GM18508 (cell line): ENCODE data around the gene TOP1.
"Not testable (repeated sequence)": the region's sequence is repeated elsewhere in the genome, so short reads cannot be mapped to it uniquely, and the experiment has no call there.

Source experiments
- ATAC-seq: cut with Tn5 transposase; IDR thresholded peaks from one replicate; pipeline ENCODE4 v1.9.1; 2021; ENCODE audit warnings: moderate number of reproducible peaks; ENCODE audit not compliant: insufficient read depth, unreplicated experiment

TOP1 gene

DNA sequence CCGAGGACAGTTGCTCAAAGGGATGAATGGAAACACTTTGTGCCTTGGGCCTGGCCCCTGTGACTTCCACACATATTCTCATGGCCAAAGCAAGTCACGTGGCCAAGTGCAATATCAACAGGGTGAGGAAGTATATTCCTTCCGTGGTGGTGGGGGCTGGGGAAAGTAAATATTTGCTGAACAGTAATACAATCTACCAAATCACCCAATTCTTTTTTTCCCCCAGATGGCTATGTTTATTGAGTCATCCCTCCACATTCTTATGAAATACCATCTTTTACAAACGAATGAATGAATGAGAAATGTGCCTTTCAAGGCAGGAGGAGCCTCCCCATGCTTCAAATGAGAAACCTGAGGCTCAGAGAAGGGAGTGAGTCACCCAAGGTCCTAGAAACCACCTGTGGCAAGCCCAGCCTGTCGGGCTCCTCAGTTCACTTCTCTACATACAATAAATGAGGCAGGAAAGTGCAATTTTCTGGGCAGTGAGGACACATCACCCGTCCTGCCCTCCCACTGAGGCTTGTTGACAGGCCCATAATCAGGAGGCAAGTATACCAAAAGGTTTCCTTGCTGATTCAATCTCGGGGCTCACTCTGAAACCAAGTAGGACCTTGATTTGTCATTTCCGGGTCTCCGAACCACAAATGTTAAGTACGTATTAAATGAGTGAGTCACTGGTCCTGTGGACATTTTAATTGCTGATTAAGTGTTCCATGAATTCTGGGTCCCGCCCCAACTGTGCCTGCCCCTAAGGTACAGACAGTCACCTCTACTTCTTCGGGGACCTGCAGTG is 25.3 kb upstream of the TOP1 start:
- ATAC-seq, result no peak

DNA sequence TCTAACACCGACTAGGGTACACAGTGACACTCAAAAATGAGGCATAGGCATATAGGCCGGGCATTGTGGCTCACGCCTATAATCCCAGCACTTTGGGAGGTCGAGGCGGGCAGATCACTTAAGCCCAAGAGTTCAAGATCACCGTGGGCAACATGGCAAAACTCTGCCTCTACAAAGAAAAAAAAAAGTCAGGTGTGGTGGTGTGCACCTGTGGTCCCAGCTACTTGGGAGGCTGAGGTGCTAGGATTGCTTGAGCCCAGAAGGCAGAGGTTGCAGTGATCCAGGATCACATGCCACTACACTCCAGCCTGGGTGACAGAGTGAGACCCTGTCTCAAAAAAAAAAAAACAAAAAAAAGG is 24.7 kb upstream of the TOP1 start:
- not testable (repeated sequence) for ATAC-seq

DNA sequence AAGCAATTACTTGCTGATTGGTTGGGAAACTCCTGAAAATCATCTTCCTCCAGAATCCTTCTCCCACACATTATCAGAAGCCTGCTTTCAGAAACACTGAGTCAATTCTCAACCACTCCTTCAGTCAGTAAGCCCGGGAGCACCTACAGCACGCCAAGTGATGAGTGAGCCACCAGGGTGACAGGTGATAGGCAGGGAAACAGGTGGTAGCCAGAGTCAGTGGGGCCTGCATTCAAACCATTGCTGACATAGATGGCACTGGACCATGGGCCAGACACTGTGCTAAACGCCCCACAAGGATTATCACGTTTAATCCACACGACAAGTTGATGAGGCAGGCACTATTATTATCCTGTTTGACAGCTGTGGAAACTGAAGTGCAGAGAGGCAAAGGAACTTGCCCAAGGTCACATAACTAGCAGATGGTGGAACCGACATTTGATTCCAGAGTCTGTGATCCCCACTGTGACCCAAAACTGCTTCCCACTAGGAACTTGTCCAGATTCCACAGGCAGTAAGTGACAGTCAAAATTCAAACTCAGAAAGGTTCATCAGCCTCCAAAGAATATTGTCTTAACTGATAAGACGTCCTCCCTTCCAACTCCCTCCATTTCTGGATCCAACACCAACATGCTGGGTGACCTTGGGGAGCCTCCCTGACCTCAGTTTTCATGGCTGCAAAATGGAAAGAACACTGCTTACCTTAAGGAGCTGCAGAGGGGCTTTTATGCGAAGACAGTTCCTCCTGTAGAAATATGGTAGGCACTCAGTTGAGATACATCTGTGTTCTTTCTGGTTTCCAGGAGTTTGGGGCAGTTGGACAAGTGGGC is 23.9 kb upstream of the TOP1 start:
- no peak for ATAC-seq

DNA sequence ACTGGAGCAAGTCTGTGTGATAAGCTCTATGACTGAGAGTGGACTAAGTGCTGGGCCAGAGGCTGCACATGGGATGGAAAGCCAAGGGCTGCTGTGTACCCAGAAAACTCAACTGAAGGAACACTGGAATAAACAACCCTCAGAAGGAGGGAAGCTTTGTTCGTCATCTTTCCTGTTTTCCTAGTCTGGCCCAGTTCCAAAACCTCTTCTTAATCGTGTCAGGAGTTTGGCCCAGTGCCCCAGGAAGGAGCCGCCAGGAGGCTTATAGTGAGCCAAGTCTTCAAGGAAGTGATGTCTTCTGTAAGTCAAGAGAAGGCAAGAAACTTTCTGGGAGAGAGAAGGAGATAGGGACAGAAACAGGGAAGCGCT is 23.3 kb upstream of the TOP1 start:
- no peak for ATAC-seq

DNA sequence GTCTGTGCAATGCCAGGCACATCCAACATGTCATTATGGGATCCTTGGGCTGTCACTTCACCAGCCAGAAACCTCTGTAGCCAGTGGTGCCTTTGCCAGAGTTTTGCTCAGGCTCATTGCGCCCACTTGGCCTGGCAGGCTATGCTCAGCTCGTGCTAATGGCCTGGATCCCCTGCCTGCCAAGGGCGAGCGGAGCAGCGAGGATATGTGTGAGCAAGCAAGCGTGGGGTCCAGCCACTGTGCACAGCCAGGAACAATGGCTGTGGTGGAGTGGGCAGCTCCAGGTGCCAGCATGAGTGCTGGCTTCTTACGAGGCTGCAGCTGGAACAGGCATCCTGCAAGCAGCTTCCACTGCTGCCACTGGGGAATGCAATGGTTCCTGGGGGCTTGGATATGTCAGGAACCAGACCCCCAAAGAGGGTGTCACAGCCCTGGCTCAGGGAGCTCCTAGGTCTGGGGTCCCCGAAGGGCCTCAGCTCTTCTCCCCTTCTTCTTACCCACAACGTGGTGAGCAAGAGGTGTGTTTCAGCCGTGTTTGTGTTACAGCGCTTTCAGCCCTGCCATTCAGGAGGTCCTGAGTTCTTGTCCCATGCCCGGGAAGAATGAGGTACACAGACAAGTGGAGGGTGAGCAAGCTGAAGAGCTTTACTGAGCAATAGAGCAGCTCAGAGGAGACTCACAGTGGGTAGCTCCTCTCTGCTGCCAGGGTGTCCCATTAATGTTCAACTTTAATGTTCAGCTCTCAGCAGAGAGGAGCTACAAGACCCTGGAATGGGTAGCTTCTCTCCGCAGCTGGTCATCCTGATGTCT is 22.3 kb upstream of the TOP1 start:
- no peak for ATAC-seq

DNA sequence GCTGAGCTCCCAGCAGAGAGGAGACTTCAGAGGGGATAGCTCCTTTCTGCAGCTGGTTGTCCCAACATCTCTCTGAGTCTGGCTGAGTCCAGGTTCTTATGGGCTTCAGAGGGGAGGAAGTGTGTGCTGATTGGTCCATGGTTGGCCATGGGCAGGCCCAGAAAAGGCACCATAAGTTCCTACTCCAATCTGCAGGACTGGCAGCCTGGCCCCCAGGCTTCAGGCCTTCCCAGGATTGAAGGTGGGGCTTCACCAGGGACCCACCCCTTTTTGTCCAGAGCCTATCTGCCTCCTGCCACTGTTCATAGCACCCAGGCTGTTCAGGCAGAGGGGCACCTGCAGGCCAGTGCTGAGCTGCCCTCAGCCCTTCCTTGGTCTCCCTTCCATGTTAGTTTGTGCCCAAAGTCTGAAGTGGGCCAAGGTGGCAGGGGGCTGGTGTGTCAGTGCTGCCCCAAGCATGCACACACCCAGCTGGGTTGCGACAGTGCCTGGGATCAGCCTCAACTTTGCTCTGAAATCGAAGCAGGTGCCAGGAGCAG is 21.6 kb upstream of the TOP1 start:
- ATAC-seq, result no peak

DNA sequence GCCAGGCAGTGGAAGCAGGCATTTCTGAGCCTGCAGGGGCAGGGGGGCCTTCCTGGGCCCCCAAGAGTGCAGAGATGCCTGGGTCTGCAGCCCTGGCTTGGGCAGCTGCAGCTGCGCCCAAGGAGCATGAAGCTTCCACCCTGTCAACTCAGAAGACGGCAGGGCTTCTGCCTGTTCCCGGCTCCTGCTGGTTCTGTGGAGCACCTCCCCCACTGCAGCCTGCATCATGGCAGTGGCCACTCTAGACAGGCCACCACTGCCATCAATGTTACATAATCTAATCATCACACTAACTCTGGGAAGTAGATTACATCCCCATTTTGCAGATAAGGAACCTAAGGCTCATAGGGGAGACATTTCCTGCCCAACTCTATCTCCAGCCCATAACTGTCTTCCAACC is 21.1 kb upstream of the TOP1 start:
- no peak for ATAC-seq

DNA sequence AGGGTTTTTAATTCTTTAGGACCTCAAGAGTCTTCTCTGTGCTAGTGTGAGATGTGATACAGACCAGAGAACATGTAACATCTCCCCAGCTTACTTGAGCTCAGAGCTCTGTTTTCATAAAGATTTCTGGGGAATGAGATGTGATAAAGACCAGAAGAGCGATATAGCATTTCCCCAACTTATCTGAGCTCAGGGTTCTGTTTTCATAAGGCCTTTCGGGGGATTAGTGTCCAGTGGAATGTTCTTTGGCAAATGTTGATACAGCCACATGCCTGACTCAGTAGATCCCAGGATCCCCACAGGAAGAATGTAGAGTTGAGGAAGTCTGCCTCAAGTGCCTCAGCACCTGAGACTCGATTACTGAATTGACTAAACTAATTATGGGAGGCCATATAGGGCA is 18.7 kb upstream of the TOP1 start:
- ATAC-seq, result no peak

DNA sequence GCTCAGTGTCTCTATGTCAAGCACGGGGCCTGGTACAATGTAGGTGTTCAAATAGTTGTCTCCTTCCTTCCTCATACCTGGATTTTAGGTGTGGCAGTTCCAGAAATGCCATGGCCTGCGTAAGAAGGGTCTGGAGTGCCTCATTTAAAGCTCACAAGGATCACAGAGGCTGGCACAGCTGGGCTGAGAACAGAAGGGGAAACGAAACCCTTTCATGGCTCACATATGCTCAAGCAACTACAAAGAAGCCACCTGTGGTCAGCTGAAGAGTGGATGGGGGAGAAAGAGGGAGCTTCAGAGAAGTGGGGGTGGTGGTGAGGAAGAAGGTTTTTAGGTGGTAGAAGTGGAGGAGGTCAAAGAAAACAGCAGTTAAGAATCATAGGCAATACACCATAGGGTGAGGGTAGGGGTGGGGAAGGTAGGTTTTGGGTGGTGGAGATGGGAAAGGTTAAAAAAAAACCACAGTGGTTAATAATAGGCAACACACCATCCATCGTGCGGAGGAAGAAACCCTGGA is 17.0 kb upstream of the TOP1 start:
- ATAC-seq, result peak; percentile 67

DNA sequence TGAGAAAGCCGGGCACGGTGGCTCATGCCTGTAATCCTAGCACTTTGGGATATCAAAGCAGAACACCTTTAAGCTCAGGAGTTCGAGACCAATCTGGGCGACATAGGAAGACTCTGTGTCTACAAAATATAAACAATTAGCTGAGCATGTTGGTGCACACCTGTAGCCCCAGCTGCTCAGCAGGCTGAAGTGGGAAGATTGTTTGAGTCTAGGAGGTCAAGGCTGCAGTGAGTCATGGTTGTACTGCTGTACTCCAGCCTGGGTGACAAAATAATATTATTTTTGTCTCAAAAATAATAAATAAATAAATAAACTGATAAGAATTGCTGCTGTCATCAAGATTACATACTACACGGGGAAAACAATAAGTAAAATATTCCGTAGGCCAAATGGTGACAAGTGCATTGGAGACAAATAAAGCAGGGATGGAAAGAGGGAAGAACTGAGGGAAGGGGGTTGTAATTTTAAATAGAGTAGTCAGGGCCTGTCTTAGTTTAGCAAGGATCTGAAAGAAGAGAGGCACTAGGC is 14.0 kb upstream of the TOP1 start:
- no peak for ATAC-seq

DNA sequence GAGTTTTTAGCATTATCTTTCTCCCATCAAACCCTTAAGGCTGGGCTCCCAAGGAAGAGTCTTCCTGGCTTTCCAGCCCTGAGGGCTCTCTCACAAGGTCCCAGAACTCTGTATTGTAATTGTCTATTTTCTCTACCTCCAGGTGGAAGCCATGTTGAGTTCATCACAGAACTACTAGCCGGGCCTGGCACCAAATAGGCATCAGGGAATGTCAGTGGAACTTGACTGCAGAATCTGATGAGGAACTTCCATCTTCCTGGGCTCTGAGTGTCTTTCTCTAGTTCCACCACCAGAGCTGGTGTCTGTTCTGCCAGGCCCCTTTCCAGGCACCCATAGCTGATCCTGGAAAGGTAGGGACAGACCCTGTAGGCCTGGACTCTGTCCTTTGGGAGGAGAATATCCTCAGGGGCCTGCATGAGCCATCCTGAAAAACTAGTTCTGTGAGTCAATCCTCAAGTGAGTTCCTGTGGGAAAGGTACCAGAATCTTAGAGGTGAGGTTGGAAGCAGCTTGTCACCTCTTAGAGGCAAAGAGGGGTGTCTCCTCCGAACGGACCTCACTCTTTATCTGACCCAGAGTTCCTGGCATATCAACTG is 11.1 kb upstream of the TOP1 start:
- ATAC-seq, result no peak

DNA sequence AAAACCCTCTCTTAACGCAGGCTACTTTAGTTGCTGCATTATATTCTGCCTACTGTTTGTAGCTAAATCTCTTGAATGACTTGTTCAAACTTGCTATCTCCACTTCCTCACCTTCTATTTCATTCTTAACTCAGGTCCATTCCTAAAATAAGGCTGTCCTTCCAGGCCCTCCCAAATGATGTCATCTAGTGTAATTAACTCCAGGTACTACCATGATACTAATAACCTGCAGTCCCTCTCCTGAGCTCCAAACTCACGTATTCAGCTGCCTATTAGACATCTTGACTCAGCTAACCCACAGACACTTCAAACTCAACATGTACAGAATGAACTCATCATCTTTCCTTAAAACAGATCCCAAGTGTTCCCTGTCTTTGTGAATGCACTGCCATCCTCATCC is 10.5 kb upstream of the TOP1 start:
- no peak for ATAC-seq

DNA sequence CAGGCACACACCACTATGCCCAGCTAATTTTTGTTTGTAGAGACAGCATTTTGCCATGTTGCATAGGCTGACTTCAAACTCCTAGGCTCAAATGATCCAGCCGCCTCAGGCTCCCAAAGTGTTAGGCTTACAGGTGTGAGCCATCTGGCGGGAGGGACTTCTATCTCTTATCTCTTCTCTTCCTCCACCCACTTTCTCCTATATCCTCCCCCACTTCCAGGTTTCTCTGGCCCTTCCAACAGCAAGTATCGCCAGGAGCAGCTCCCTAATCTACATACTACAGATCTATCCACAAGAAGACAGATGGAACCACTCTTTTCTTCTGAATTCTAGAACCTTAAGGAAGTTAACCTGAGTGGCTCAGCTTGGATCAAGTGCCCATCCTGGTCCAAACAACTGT is 5.1 kb upstream of the TOP1 start:
- no peak for ATAC-seq

DNA sequence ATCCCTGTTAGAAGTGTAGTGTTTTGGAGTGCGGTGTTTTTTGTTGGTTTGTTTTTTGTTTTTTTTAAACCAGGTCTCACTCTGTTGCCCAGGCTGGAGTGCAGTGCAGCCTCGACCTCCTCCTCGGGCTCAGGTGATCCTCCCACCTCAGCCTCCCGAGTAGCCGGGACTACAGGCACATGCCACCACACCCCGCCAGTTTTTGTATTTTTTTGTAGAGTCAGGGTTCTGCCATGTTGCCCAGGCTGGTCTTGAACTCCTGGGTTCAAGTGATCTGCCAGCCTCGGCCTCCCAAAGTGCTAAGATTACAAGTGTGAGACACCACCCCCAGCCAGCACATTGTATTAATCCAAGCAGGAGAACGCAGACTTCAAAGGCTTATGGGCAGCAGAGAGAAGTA is 1.3 kb upstream of the TOP1 start:
- ATAC-seq, result no peak

DNA sequence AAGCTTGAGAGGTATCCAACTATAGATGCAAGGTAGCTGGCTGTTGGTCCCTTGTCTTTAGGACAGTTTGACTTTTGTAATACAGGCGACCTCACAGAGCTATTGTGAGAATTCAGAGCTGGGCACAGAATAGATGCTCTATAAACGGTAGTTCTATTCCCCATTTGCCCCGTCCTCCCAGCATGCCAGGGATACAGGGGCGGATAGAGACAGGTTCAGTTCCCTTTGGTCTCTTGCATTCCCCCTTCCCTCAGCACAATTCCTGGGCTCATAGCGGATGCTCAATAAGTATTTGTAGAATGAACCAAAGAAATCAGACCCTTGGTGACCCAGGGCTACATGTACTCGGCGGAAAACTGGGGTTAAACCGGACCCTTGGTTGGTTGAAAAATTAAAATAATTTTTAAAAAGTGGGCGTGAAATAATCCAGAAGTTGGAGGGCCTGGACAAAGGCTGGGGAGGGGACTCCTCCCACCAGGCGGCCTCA is 707 bp upstream of the TOP1 start:
- ATAC-seq, result no peak

DNA sequence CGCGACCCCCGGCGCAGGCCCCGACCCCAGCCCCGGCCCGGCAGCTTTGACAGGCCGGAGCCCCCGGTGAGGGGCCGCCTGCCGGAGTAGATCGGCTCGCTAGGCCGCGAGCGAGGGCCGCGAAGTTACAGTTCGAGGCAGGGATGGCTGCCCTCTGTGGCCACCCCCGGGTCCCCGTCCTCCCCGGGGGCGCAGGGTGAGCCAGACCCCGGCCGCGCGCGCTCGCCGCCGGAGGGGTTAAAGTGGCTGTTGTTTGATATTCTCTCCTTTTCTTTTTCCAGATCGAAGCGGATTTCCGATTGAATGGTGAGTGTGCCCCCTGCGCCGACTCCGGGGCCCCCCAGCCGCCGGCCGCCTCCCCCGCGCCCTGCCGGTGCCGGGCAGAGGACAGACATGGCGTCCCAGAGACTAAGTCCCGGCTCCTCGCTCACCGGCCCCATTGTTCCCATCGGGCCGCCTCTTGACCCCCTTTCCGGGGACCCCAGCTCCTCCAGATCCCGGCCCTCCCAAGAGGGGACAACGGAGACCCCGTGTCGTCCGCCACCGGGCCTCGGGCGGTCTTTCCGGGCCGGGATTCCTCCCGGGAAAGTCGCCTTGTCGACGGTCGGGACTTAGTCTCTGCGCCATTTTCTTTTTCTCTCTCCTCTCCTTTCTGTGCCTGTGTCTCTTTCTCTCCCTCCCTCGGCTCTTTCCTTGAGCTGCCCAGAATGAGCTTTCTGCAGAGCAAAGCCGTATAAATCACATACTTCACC is 704 bp downstream of the TOP1 start:
- peak; percentile 6 for ATAC-seq

DNA sequence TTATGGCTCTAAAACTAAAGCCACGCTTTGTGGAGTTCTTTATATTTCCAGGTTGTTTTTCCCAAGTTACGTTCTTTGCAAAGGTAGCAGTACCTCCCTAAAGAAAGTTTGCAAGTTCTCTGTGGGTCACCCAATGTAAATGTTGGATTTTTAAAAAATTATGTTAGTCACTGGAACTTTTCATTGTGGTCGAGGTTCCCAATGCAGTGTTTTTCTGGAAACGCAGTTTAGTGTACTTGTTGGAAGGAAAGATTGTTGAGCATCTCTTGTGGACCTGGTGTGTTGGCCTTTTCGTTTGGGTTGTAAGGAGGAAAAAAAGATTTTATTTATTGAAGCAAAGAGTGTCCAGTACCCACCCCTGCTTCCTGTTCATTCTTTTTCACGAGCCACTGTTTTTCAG is 1.4 kb downstream of the TOP1 start:
- no peak for ATAC-seq

DNA sequence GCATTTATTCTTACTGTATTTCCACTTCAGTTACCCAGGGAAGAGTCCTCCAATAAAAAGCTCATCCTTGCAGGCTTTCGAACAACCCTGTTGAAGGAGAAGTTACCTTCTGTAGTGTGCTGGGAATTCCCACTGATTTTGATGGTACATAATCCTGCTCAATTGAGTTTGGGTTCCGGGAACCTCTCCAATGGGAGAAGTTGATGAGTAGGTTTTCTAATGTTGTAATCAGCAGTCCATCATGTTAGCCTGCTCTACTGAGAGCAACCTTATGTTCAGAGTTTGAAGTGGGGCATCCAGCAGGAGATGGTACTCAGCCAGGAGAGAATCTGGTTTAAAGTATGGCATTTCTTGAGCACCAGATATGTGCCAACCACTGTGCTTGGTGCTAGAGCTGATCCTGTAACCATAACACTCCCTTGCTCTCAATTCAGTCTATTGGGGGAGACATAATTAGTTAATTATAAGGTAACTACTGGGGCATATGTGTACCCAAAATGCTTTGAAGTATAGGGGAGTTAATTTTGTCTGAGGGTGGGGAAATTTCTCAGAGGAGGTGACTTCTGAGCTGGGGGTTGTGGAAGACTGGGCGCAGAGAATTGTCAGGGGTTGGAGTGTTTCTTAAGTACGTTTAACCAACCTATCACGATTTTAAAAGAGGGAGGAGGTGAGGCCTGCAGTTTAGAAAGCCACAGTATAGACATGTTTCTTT is 2.1 kb downstream of the TOP1 start:
- no peak for ATAC-seq

DNA sequence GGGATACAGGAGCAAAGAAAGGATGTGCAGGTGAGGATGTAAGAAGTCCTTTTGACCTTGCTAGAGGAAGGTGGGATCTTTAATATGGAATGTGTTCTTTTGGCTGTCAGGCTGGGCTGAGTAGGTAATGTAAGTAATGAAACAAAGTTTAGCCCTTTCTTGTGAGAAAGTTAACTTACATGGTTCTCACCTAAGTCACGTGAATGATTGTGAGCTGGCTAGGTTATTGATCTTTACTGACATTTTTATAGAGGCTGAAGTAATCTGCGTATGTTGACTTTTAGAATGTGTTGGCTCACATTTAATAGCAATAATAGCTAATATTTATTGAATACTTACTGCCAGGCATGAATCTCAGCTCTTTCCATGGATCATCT is 2.6 kb downstream of the TOP1 start:
- no peak for ATAC-seq
